ENCODE data around the gene DCTN1.

Gene DCTN1

DNA sequence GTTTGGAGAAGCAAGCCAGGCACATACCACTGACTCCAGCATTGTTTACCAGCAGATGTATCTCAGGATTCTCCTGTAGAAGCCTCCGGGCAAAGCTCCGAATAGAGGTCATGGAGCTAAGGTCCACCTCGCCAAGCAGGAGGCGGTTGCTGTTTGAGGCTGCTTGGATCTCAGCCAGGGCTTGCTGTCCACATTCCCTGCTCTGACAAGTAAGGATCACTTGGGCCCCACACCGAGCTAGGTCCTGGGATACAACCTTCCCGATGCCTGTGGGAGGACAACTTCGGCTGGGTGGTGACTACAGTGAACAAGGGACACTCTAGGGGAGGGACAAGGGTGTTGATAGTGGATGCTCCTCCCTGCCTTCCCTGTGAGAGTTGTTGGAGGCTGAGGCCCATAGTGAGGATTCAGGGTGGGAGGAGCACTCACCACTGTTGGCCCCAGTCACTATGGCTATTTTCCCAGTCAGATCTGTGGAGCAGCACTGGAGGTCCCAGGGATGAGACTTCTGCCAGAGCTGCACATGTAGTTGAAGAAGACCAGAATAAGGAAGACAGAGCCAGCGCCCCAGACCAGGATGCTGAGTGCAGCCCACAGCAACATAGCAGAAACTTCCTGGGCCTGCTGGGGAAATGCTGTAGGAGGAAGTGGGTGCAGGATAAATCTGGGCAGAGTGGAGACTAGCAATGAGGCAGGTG lies 33.0 kb upstream of the DCTN1 start:
- DNase-seq (ENCODE audit: low read depth), result no peak

DNA sequence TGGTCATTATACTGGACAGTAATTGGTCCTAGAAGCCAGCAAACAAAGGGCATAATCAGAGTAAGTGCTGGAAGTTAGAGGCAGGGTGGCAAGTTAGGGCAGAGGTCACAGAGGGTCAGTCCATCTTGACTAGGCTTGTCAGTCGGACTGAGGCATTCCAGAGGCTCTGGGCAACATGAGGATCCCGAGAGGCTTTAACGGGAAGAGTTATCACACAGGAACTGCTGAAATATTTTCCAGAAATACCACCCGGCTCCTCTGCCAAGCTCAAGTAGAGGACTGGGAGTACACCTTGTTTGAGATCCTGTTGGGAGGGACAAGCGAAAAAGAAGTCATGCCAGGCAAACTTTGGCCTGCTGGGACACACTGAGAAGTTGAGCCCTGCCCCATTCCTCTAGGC lies 27.6 kb upstream of the DCTN1 start:
- DNase-seq (ENCODE audit: low read depth), result no peak

DNA sequence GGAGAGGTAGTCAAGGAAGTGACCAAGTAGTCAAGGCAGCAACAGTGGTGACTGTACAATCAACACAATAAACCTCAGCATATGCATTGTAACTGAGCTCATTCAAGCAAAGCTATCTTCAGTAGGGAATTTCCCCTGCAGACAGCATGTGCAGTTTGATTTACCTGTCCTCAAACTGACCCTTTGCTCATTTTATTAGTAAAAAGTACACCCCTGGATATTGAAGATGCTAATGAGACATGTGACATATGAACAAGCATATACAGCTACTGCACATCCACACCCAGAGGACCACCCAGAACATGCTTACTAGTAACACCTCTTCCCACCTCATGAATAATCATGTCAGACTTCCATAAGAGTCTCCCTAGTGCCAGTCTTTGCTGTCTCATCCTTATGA lies 25.9 kb upstream of the DCTN1 start:
- DNase-seq (ENCODE audit: low read depth), result no peak

DNA sequence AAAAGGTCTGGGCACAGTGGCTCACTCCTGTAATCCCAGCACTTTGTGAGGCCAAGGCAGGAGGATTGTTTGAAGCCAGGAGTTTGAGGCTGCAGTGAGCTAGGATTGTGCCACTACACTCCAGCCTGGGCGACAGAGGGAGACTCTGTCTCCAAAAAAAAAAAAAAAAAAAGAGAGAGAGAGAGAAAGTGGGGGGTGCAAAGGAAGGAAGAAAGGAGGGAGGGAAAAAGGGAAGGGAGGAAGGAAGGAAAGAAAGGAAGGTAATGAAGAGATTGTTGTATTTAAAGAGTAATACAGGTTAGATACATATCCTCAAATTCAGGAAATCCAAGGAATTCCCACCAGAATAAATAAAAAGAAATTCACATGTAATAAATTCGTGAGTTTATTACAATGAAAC lies 21.8 kb upstream of the DCTN1 start:
- DNase-seq (ENCODE audit: low read depth), result no peak

DNA sequence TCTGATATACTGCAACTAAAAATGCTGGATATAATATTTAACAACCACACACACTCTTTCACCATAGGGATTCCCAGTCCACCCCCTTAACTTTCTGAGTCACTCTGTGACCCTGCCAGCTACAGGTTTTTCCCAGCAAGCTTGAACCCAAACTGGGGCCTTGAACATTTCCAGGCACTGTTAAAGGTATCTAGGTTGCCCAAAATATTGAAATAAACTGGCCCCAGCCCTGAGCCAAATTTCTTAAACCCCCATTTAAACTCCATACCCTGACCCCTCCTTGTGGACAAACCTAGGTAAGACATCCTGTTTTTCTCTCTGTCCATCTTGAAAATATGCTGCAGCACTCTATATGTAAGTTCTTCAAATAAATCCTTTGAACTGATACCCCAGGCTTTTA lies 19.7 kb upstream of the DCTN1 start:
- DNase-seq (ENCODE audit: low read depth), result no peak

DNA sequence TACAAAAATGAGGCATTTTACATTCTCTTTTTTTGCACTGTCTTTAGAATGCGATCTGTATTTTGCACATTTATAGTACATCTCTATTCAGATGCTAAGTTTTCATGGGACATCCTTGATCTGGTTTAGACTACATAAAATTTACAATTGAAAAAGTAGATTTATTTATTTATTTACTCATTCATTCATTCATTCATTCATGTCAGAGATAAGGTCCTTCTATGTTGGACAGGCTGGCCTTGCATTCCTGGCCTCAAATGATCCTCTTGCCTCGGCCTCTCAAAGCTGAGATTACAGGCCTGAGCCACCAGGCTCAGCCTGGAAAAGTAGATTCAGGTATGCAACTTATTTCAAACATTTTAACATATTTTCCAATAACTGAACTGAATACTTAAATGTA lies 16.0 kb upstream of the DCTN1 start:
- DNase-seq (ENCODE audit: low read depth), result no peak

DNA sequence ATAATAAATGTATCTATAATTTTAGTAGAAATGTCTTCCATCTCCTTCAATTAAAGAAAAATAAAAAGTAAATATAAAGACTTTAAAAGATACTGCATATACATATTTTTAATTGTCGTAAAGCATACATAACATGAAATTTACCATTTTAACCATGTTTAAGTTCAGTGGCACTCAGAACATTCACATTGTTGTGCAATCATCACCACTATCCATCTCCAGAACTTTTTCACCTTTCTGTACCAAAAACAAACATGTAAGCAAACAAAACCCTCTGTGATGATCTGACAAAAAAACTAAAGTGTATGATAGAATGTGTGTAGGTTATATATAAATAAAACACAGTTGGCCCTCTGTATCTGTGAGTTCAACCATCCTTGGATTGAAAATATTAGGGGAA lies 13.4 kb upstream of the DCTN1 start:
- no peak for DNase-seq (ENCODE audit: low read depth)

DNA sequence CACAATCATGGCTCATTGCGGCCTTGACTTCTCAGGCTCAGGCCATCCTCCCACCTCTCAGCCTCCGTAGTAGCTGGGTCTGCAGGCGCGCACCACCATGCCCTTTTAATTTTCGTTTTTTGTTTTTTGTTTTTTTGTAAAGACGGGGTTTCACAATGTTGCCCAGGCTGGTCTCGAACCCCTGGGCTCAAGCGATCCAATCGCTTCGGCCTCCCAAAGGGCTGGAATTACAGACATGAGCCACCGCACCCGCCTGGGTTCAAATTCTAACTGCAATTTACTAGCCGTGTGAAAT lies 12.3 kb upstream of the DCTN1 start:
- no peak for DNase-seq (ENCODE audit: low read depth)

DNA sequence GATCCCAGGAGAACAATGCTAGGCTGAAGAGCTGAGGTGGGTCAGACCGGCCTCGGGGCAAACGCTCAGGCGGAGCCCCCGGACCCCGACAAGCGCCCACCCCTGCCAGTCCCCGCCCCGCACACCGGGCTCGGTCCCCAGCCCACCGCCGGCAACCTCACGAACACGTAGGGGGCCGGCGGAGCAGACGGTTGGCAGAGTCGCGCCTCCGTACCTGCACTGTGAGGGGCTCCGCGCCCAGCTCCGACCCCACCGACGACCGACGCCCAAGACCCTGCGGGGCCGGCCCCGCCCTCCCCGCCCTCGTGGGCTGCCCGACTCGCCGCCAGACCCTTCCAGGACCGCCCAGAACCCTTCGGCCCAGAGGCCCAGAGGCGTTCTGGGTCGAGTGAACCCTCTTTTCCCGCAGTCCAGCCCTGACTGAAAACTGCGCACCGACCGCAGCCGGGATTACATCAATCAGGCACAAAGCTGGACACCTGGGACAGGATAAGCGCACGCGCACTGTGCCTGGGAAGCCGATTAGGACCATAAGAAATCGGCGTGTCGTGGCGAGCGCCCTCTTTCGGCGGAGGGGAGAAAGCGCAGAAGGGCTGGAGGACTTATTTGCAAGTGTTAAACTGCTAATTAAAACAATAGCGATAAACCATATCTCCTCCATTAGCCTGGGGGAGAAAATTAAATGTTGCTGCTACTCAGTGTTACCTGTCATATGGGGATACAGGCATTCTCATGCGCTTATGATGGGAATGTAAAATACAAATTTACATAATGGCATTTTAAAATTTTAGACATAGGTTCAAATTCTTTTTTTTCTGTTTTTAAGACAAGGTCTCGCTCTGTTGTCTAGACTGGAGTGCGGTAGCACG lies 11.7 kb upstream of the DCTN1 start:
- DNase-seq (ENCODE audit: low read depth), result peak; percentile 90

DNA sequence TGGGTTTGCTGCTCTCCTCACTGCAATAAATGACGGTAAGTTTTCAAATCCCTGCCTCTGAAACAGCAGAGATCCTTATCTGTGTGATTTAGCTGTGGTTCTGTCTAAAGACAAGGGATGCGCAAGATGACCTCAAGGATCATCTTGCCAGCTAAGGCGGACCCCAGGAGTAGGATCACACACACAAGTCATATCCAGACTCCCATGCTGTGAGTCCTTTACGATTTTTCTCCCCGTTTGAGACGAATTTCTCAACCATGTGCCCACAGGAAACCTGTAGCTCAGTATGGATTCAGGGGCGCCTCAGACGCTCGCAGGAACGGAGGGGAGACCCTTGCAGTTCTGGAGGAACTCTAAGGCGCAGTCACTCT lies 11.1 kb upstream of the DCTN1 start:
- DNase-seq (ENCODE audit: low read depth), result no peak

DNA sequence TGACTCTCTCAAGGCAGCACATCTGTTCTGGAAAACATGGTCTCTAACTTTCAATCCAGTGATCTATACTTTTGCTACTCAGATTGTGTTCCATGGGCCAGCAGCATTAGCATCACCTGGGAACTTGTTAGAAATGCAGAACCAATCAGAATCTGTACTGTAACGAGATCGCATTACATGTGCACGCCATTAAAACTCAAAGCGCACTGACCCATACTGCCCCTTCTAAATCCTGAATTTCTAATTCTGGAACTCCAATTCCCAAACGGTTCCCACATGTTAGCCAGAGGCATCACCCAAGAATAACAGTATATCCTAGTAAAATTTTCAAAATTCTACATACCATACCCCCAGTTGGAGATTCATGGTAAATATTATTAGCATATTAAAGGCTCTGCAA lies 10.5 kb upstream of the DCTN1 start:
- no peak for DNase-seq (ENCODE audit: low read depth)

DNA sequence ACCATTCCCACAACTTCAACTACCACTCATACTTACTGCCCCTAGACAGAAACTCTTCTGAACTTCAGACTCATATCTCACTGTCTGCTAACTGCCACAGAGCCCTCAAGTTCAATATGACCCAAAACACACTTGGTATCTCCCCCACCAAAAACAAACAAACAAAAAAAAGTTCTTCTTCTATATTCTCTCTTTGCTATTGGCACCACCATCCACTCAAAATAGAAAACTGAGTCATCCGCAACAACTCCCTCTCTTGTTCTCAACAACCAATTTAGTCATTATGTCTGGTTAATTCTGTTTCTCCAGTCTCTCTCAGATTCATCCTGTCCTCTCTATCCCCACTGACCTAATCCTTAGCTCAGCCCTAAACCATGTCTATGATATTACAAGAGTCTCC lies 7.2 kb upstream of the DCTN1 start:
- DNase-seq (ENCODE audit: low read depth), result no peak

DNA sequence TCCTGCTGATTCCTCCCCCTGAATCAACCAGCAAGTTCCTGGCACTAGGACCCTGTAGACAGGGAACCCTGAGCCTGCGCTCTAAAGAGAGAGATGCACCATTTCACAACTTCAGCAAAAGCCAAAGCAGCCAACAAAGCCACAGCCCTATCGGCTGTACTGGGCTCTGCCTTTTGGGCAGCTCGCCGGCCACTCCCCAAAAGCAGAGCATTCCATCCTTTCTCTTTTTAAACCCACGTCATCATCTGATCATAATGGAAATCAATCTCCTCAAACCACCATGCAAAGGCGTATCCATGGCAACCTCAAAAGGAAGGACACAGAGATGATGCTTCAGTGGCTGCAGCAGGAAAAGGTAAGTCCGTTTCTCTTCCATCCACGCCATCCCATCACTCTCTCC lies 5.3 kb upstream of the DCTN1 start:
- DNase-seq (ENCODE audit: low read depth), result no peak

DNA sequence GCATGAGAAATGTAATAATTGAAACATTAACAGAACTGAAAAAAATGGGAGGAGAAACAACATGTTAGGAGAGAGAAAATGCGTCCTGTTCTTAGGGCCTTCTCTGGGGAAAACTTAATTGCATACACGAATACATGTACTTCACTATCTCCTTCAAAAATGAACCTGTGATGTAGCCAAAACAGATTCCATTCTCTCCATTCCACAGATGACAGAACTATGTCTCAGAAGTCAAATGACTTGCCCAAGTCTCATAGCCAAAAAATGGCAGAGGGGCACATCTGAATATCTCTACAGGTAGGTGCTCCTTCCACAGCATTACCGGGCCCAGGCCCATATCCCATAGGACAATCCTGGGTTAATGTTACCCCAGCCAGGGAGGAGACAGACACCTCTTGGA lies 3.9 kb upstream of the DCTN1 start:
- no peak for DNase-seq (ENCODE audit: low read depth)

DNA sequence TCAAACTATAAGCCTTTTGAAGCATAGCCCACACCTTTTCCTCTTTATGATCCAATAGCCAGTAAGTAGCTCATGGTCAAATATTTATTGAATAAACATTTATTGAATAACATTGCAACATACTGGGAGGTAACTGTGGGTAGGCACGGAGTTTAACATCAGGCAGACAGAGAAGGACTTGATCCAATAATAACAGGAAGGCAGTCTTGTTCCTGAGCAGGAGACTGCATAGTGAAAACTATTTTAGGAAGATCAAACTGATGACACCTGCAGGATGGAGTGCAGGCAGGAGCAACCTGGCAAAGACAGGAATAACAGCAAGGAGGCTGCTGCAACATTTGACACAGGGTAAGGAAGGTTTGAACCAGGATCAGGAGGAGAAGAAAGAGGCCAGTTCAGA lies 3.1 kb upstream of the DCTN1 start:
- DNase-seq (ENCODE audit: low read depth), result no peak

DNA sequence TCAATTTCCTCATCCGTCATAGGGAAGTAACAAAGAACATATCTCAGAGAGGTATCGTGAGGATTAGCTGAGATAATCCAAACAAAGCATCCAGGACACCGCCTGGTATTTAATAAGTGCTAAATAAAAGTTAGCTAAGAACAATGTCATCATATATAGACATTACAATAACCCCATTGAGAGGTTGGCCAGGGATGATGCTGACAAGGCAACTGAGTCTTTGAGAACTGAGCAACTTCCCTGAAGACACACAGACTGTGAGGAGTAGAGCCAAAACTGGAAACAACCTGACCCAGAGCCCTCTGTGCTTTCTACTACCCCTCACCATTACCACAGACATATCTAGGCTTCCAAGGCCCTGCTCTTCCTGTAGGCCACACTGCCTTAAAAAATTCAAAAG lies 1.6 kb upstream of the DCTN1 start:
- no peak for DNase-seq (ENCODE audit: low read depth)

DNA sequence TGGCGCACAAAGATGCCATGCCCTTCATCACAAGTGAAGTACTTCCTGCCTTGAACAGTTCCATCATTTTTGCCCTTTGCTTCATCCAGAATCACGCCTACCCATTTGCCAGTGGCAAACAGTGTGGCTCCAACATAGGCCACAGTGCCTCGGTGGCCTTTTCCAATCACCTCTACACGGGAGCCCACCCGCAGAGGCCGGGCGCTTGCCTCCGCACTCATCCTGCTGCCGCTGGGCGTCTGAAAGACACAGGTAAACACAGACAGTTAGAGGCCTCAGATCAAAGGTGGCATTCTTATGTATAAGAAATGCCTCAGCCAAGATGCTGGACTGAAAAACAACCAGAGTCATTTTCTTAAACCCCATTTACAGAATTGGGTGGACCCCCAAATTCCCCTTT lies 2.1 kb downstream of the DCTN1 start:
- DNase-seq (ENCODE audit: low read depth), result no peak

DNA sequence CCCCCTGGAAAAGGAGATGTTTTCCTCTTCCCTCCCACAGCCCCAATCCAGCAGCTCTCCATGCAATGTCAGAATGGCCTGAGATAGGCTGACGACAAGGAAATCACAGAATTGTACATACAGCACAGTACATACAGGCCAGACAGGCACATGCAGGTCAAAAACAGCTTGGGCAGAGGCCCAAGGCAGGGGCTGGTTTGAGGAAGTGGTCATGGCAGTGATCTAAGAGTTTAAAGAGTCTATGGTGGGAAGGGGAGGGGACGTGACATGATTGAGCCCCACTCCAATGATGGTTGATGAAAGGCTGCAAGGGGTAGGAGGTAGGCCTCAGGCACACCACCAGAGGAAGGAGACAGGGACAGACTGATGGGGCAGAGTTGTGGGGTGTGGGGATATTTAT lies 4.3 kb downstream of the DCTN1 start:
- no peak for DNase-seq (ENCODE audit: low read depth)

DNA sequence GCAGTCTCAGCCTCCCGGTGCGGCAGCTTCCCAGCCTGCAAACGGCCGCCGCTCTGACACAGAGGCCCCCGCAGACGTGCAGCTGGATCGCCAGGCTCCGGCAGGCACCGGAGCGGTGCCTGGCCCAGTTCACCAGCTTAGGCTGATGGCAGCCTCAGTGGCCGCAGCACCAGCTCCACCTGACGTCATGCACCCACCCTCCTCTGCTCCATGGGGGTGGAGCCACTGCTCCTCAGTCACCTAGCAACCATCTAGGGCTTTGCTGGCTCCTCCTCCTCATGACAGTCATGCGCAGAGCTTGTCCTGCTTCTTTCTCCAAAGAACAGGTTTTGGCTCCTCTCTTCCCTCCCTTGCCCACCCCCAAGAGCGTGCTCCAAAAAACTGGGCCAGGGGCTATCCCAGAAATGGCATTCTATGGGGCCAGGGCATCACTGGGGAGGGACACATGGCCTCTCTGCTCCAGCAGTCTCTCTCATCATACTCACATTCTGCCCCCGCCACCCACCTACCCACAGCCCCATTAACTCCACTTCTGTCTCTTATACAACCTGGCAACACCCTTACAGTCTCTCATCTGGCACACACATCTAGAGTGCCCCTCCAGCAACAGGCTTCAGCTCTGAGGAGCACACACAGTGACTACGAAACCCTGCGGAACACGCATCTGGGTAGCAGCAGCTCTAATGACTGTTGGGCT lies 5.5 kb downstream of the DCTN1 start:
- no peak for DNase-seq (ENCODE audit: low read depth)

DNA sequence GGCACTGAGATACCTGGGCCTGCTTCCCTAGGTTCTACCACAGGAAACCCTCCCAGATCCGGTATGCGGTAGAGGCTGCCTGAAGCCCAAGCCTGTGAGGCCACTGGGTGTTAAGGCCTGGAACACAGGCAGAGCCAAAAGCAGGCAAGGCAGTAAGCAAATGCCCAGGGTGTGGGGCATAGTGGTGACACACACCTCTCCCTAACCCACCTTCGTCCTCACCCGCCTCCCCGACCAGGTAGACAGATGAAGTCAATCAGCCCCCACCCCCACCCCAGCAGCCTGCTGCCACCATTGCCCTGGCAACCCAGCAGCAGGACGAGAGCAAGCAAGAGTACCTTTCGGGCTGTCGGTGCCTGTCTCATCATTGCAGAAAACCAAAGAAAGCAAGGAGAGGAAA lies 6.1 kb downstream of the DCTN1 start:
- no peak for DNase-seq (ENCODE audit: low read depth)

DNA sequence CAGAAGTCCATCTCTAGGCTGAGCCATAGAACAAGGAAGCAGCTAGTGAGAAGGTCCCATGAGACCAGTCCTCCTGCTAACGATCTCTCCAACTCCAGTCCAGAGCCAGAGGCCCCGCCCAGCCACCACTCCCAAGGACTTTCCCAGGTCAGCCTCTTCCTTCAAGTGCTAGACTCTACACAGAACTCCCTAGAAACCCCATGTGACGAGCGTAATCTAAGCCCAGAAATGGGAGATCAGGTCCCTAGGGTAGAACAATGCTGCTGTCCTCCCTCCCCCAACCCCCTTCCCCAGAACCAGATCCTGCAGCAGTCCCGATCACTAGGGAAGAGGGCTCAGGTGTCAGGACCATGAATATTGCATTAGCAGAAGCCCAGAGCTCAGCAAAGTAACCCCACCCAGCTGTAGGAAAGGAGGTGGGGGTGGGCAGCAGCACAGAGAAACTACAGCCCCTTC lies 6.9 kb downstream of the DCTN1 start:
- DNase-seq (ENCODE audit: low read depth), result no peak

DNA sequence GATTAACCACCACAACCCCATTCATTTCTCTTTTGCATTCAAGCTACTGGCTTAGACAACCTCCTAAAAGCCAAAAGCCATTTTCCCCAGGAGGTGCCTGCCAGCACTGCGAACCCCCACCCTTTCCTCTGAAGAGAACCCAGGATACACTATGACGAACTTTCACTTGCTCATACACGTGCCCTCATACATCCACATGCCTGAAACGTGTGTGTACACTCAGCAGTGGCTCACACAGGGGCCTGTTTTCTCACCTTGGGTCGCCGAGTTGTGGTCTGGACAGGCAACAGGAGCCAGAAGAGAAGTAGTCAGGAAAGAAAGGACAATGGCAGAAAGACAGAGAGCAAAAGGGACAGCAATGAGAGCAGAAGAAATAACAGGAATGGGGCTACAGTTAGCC lies 7.4 kb downstream of the DCTN1 start:
- DNase-seq (ENCODE audit: low read depth), result no peak

DNA sequence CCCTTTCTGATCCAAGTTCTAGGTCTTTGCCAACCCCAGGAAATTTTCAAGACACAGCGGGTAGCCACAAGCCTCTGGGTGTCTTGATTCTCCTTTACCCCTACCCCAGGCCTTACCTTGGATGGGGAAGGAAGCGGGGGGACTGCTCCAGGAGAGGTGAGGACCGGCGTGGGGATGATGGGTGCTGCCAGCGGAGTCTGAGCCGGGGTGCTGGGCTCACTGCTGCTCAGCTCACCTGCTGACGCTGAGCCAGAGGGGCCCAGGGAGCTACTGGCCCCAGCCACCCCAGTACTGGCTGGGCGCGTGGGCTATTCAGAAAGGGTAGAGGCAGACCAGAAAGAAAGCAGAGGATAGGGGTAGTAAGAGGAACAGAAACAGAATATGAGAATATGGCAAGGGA lies 8.7 kb downstream of the DCTN1 start:
- DNase-seq (ENCODE audit: low read depth), result no peak

Measured in stimulated activated CD8-positive, alpha-beta memory T cell treated with anti-CD3 and anti-CD28 coated beads, Interleukin-12 subunit alpha, Interleukin-12 subunit beta, amount 100 ng/mL, for 4 hours (primary cell).